ENCODE results near the gene FRAS1.
"Not testable (repeated sequence)": the region's sequence is repeated elsewhere in the genome, so short reads cannot be mapped to it uniquely, and the experiment has no call there.

The FRAS1 gene

GRCh38 chr4:78057600-78058550 is 752 bp downstream of the FRAS1 start:
- no peak for DNase-seq (ENCODE audit: low spot score)

GRCh38 chr4:78058591-78059523 is 1.7 kb downstream of the FRAS1 start:
- DNase-seq (ENCODE audit: low spot score): no peak

GRCh38 chr4:78059524-78059889 is 2.4 kb downstream of the FRAS1 start:
- no peak for DNase-seq (ENCODE audit: low spot score)

GRCh38 chr4:78059938-78060337 is 2.8 kb downstream of the FRAS1 start:
- no peak for DNase-seq (ENCODE audit: low spot score)

- DNase-seq (ENCODE audit: low spot score): no peak
Observed at GRCh38 chr4:78061939-78062570, 4.9 kb downstream of the FRAS1 start.

- no peak for DNase-seq (ENCODE audit: low spot score)
Observed at GRCh38 chr4:78065508-78066192, 8.5 kb downstream of the FRAS1 start.

- DNase-seq (ENCODE audit: low spot score): no peak
Observed at GRCh38 chr4:78068481-78068880, 11.4 kb downstream of the FRAS1 start.

- DNase-seq (ENCODE audit: low spot score): no peak
Observed at GRCh38 chr4:78069319-78069718, 12.2 kb downstream of the FRAS1 start.

- no peak for DNase-seq (ENCODE audit: low spot score)
Observed at GRCh38 chr4:78069859-78070258, 12.7 kb downstream of the FRAS1 start.

GRCh38 chr4:78070731-78071282 is 13.7 kb downstream of the FRAS1 start:
- DNase-seq (ENCODE audit: low spot score): no peak

GRCh38 chr4:78074759-78075158 is 17.6 kb downstream of the FRAS1 start:
- no peak for DNase-seq (ENCODE audit: low spot score)

GRCh38 chr4:78075986-78076385 is 18.9 kb downstream of the FRAS1 start:
- DNase-seq (ENCODE audit: low spot score): no peak

GRCh38 chr4:78078101-78078500 is 21.0 kb downstream of the FRAS1 start:
- DNase-seq (ENCODE audit: low spot score): no peak

GRCh38 chr4:78079726-78080430 is 22.8 kb downstream of the FRAS1 start:
- no peak for DNase-seq (ENCODE audit: low spot score)

- no peak for DNase-seq (ENCODE audit: low spot score)
Observed at GRCh38 chr4:78081541-78081940, 24.4 kb downstream of the FRAS1 start.

- DNase-seq (ENCODE audit: low spot score): no peak
Observed at GRCh38 chr4:78083035-78083434, 25.9 kb downstream of the FRAS1 start.

- DNase-seq (ENCODE audit: low spot score): no peak
Observed at GRCh38 chr4:78091534-78091933, 34.4 kb downstream of the FRAS1 start.

GRCh38 chr4:78092350-78092749 is 35.2 kb downstream of the FRAS1 start:
- not testable (repeated sequence) for DNase-seq (ENCODE audit: low spot score)

GRCh38 chr4:78092850-78093249 is 35.7 kb downstream of the FRAS1 start:
- no peak for DNase-seq (ENCODE audit: low spot score)

GRCh38 chr4:78095081-78095480 is 38.0 kb downstream of the FRAS1 start:
- no peak for DNase-seq (ENCODE audit: low spot score)

- no peak for DNase-seq (ENCODE audit: low spot score)
Observed at GRCh38 chr4:78099058-78099457, 41.9 kb downstream of the FRAS1 start.
